K562 (cell line): ENCODE results near the gene CBX8. TPM values are rescaled to one million over a fixed set of nuclear protein-coding genes. Genes with fewer than 3 reads are reported as not detected.

Experiments
- COPS2 ChIP-seq: fragments of 450-650 bp; conservative IDR thresholded peaks from 2 replicates; pipeline ENCODE4 v1.6.1; 2016; ENCODE audit warnings: mild to moderate bottlenecking, moderate library complexity
- CSDE1 ChIP-seq, 2 experiments: fragments of 450-650 bp; IDR thresholded peaks; 2 replicates each; pipeline ENCODE4 v1.6.1; 2016; ENCODE audit warnings: mild to moderate bottlenecking in 1 of 2
- FIP1L1 ChIP-seq: fragments of 200-400 bp; formaldehyde crosslinking; IDR thresholded peaks from 2 replicates; pipeline ENCODE4 v1.6.1; 2018; ENCODE audit warnings: mild to moderate bottlenecking, low read depth, low read length; ENCODE audit not compliant: poor library complexity, severe bottlenecking
- GTF2B ChIP-seq: IDR thresholded peaks from 2 replicates; pipeline ENCODE4 v1.6.1; 2011; ENCODE audit not compliant: insufficient read length; ENCODE audit errors: extremely low read depth
- GTF2F1 ChIP-seq: IDR thresholded peaks from 2 replicates; pipeline ENCODE4 v1.6.1; 2011; ENCODE audit warnings: low read depth, low read length, improper control_type of control experiment
- MAFG ChIP-seq: fragments of 450-650 bp; conservative IDR thresholded peaks from 2 replicates; pipeline ENCODE4 v1.6.1; 2016; ENCODE audit warnings: missing genetic modification characterization, missing compliant biosample characterization
- MTA1 ChIP-seq: fragments of 450-650 bp; IDR thresholded peaks from 2 replicates; pipeline ENCODE4 v1.6.1; 2017; ENCODE audit warnings: borderline replicate concordance
- PHF21A ChIP-seq: fragments of 450-650 bp; IDR thresholded peaks from 2 replicates; pipeline ENCODE4 v1.6.1; 2017; ENCODE audit warnings: low read depth, borderline replicate concordance
- POLR2B ChIP-seq: fragments of 450-650 bp; IDR thresholded peaks from 2 replicates; pipeline ENCODE4 v1.6.1; 2018; ENCODE audit warnings: low read depth; ENCODE audit not compliant: partially characterized antibody
- RBM25 ChIP-seq: fragments of 200-400 bp; formaldehyde crosslinking; IDR thresholded peaks from 2 replicates; pipeline ENCODE4 v1.6.1; 2018; ENCODE audit warnings: low read length, low read depth, moderate library complexity; ENCODE audit not compliant: severe bottlenecking
- RNF2 ChIP-seq: sonication (generic); IDR thresholded peaks from 2 replicates; pipeline ENCODE4 v1.6.1; 2016
- SIN3A ChIP-seq, 2 experiments: fragments of 150-350 bp in 1 of 2; IDR thresholded peaks; 2 replicates each; pipeline ENCODE4 v1.6.1; 2011 to 2016; ENCODE audit warnings: borderline replicate concordance in 2 of 2, low read depth in 2 of 2, low read length in 2 of 2, mild to moderate bottlenecking in 2 of 2, moderate library complexity in 2 of 2; ENCODE audit not compliant: control insufficient read depth in 1 of 2
- ZBTB1 ChIP-seq: sonication (generic); formaldehyde crosslinking; IDR thresholded peaks from 2 replicates; pipeline ENCODE4 v1.8.1; 2023; ENCODE audit warnings: missing genetic modification reagents, low read depth, mild to moderate bottlenecking, borderline replicate concordance
- ZFP91 ChIP-seq: sonication (generic); formaldehyde crosslinking; IDR thresholded peaks from 2 replicates; pipeline ENCODE4 v1.8.0; 2022; ENCODE audit warnings: mild to moderate bottlenecking, missing genetic modification reagents
- ZNF316 ChIP-seq: fragments of 450-650 bp; IDR thresholded peaks from 2 replicates; pipeline ENCODE4 v1.6.1; 2016
- ZNF561 ChIP-seq: fragments of 450-650 bp; formaldehyde crosslinking; conservative IDR thresholded peaks from 2 replicates; pipeline ENCODE4 v1.4.0; 2020; ENCODE audit warnings: mild to moderate bottlenecking, moderate library complexity
- ZNF699 ChIP-seq: fragments of 250-450 bp; sonication (Bioruptor Pico); IDR thresholded peaks from 2 replicates; pipeline ENCODE4 v1.8.0; 2021; ENCODE audit warnings: mild to moderate bottlenecking, moderate library complexity; ENCODE audit not compliant: insufficient replicate concordance
- ZNF77 ChIP-seq: fragments of 250-450 bp; sonication (Bioruptor Pico); IDR thresholded peaks from 2 replicates; pipeline ENCODE4 v1.5.0; 2020
- polyA plus RNA-seq, 8 experiments: library from polyadenylated mRNA; depleted of rRNA in 4 of 8; stranded (reverse) in 5 of 8; unstranded in 3 of 8; fragments of >200 nt; fragmentation: Nextera tagmentation in 2 of 8; fragmentation: Illumina TruSeq in 1 of 8; extraction: Ambion mirVana in 2 of 8; extraction: Trizol in 1 of 8; gene quantifications; 2 replicates each; pipeline versions ENCODE4 v1.2.1 to v1.2.3, GENCODE V29; 2011 to 2014; ENCODE audit warnings: inconsistent platforms in 1 of 8, missing spikeins in 1 of 8
- total RNA-seq, 7 experiments: library from RNA; depleted of rRNA in 6 of 7; stranded (reverse); fragments of >200 nt in 6 of 7; fragmentation: Illumina TruSeq in 2 of 7; extraction: Trizol in 2 of 7; gene quantifications; 2 replicates each; pipeline versions ENCODE4 v1.2.1 to v1.2.3, GENCODE V29; 2011 to 2021; ENCODE audit warnings: low replicate concordance in 1 of 7
- TF ChIP-seq, protein P1 (sequence below): fragments of 450-650 bp; IDR thresholded peaks from 2 replicates; pipeline ENCODE4 v1.6.1; 2014; ENCODE audit warnings: low read depth, mild to moderate bottlenecking, moderate library complexity, borderline replicate concordance
- TF ChIP-seq, protein P2 (sequence below): sonication (generic); formaldehyde crosslinking; IDR thresholded peaks from 2 replicates; pipeline ENCODE4 v1.8.1; 2023; ENCODE audit warnings: mild to moderate bottlenecking, missing genetic modification reagents

The CBX8 gene
- total and polyA plus RNA-seq, 9 of the 15 experiments (the other 6 are each of a cell fraction or from before 2014, with no cell fraction given): 0.08 to 11.9 (median 2.6) TPM

DNA sequence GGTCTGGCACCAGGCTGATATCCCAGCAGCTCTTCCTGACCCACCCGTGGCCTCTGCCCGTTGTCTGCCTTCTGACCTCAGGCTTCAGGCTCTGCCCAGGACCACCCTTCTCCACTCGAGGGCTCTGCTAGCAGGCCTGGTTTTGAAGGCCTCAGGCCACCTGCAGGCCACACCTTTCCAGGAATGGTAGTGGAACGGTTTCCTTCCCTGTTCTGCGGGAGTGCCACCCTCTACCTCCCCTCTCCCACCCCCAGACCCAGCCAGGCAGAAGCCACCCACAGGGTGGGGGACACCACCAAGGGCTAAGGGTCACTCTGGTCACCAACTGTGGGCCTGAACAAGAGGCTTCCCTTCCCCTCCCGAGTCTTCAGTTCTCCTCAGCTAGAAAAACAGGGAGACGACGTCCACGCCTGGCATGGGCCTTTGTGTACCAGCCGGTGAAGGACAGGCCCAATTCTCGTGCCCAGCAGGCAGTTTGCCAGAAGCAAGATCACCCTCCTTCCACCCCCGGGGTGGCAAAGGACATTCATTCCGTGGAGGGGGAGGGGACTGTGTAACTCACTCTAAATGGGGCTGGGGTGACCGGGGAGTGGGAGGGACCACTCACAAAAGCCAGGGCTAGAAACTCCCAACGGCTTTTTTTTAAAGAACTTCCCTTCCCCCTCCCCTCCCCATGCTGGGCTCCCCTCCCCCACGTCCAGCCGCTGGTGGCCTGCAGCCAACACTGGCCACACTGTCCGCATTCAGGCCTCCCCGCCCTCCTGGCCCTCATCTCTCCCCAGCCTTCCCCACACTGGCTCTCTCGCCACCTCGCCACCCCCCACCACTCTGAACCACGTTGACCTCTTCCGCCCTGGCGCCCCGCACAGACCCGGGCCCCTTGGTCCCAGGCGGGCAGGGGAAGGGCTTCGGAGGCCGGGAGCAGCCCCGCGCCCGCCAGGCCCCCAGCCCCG, 34.7 kb upstream of the CBX8 start (continued):
- TF ChIP-seq POLR2B (peak; percentile 47), COPS2 (no peak), ZNF561 (CRISPR knock-in tag) (no peak), RNF2 (peak; percentile 93; the same call in 1 of the 2 replicates), CSDE1 (IDR thresholded peaks at IDR 0.05) (no peak), ZFP91 (CRISPR knock-in tag) (no peak), PHF21A (0 out of 2 replicates have a peak, but pooled peaks have one; percentile 13), RBM25 (no peak), FIP1L1 (no peak), ZNF316 (no peak), MTA1 (0 out of 2 replicates have a peak, but pooled peaks have one; percentile 27), SIN3A (IDR thresholded peaks at IDR 0.05; ENCODE audit: borderline replicate concordance in 2 of 2, control insufficient read depth in 1 of 2, low read depth in 2 of 2, low read length in 2 of 2) (no peak; a peak in 1 of 4 replicates), GTF2B (no peak), ZNF77 (CRISPR knock-in tag) (no peak), ZBTB1 (CRISPR knock-in tag) (peak; percentile 85; the same call in 1 of the 2 replicates), ZNF699 (CRISPR knock-in tag) (no peak), GTF2F1 (no peak), MAFG (tag) (no peak)
- TF ChIP-seq, protein P1, sequence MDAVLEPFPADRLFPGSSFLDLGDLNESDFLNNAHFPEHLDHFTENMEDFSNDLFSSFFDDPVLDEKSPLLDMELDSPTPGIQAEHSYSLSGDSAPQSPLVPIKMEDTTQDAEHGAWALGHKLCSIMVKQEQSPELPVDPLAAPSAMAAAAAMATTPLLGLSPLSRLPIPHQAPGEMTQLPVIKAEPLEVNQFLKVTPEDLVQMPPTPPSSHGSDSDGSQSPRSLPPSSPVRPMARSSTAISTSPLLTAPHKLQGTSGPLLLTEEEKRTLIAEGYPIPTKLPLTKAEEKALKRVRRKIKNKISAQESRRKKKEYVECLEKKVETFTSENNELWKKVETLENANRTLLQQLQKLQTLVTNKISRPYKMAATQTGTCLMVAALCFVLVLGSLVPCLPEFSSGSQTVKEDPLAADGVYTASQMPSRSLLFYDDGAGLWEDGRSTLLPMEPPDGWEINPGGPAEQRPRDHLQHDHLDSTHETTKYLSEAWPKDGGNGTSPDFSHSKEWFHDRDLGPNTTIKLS: no peak
- TF ChIP-seq, protein P2, sequence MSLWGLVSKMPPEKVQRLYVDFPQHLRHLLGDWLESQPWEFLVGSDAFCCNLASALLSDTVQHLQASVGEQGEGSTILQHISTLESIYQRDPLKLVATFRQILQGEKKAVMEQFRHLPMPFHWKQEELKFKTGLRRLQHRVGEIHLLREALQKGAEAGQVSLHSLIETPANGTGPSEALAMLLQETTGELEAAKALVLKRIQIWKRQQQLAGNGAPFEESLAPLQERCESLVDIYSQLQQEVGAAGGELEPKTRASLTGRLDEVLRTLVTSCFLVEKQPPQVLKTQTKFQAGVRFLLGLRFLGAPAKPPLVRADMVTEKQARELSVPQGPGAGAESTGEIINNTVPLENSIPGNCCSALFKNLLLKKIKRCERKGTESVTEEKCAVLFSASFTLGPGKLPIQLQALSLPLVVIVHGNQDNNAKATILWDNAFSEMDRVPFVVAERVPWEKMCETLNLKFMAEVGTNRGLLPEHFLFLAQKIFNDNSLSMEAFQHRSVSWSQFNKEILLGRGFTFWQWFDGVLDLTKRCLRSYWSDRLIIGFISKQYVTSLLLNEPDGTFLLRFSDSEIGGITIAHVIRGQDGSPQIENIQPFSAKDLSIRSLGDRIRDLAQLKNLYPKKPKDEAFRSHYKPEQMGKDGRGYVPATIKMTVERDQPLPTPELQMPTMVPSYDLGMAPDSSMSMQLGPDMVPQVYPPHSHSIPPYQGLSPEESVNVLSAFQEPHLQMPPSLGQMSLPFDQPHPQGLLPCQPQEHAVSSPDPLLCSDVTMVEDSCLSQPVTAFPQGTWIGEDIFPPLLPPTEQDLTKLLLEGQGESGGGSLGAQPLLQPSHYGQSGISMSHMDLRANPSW (CRISPR knock-in tag): no peak
